HG02571 (cell line): Measurements from ENCODE around the gene PTMS.

Experiments
- ATAC-seq: cut with Tn5 transposase; IDR thresholded peaks from one replicate; pipeline ENCODE4 v1.9.1; 2021; ENCODE audit warnings: mild to moderate bottlenecking, moderate library complexity; ENCODE audit not compliant: unreplicated experiment

PTMS gene

GRCh38 chr12:6787309-6787708 is 21.1 kb downstream of the PTMS start:
- no peak for ATAC-seq

- no peak for ATAC-seq
Observed at GRCh38 chr12:6788972-6789924, 23.1 kb downstream of the PTMS start, which contains the start of gene CD4. CD4 (plus strand) TSS chr12:6789528; CDS start chr12:6800139, 10,611 bp downstream.

- no peak for ATAC-seq
Observed at GRCh38 chr12:6790496-6791150, 24.5 kb downstream of the PTMS start.

- no peak for ATAC-seq
Observed at GRCh38 chr12:6791931-6792520, 25.9 kb downstream of the PTMS start.

- no peak for ATAC-seq
Observed at GRCh38 chr12:6792522-6793201, 26.5 kb downstream of the PTMS start.

- no peak for ATAC-seq
Observed at GRCh38 chr12:6795088-6795487, 28.9 kb downstream of the PTMS start.

GRCh38 chr12:6796576-6796975 is 30.4 kb downstream of the PTMS start:
- ATAC-seq: no peak

GRCh38 chr12:6799147-6799546 is 33.0 kb downstream of the PTMS start:
- no peak for ATAC-seq

GRCh38 chr12:6807170-6807569 is 41.0 kb downstream of the PTMS start:
- no peak for ATAC-seq

- no peak for ATAC-seq
Observed at GRCh38 chr12:6809056-6809455, 42.9 kb downstream of the PTMS start.

- no peak for ATAC-seq
Observed at GRCh38 chr12:6810758-6811157, 44.6 kb downstream of the PTMS start.

GRCh38 chr12:6813363-6813762 is 47.2 kb downstream of the PTMS start:
- ATAC-seq: no peak

GRCh38 chr12:6816598-6816997 is 50.4 kb downstream of the PTMS start:
- ATAC-seq: no peak

GRCh38 chr12:6817098-6817497 is 50.9 kb downstream of the PTMS start:
- ATAC-seq: no peak

- ATAC-seq: no peak
Observed at GRCh38 chr12:6817662-6818157, 51.5 kb downstream of the PTMS start.

- ATAC-seq: no peak
Observed at GRCh38 chr12:6818222-6818621, 52.1 kb downstream of the PTMS start.

- ATAC-seq: no peak
Observed at GRCh38 chr12:6818645-6819044, 52.5 kb downstream of the PTMS start.

GRCh38 chr12:6819106-6820030 is 53.2 kb downstream of the PTMS start:
- no peak for ATAC-seq

GRCh38 chr12:6820166-6820565 is 54.0 kb downstream of the PTMS start:
- ATAC-seq: no peak
